Measurements from ENCODE around the gene ABCC5.

ABCC5 gene

GRCh38 chr3:183927059-183927458 is 90.6 kb downstream of the ABCC5 start:
- in situ Hi-C loops (cut with MboI; ENCODE audit: low sequenced_read_pairs) = no loop called here

DNA sequence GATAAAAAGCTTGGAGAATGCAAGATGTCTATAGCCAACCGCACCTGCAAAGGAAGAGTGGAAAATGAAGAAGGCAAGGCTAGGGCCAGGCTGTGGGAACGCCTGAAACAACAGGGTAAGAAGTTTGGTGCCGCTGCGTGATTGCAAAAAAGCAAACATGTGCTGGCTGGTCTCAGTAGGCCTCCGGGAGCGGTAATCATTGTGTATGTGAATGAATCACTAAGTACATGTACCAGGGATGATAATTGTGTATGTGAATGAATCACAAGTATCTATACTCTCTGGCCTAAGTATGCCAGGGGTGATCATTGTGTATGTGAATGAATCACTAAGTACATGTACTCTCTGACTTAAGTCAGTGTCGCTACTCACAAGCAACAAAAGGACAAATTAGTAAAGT is 92.7 kb downstream of the ABCC5 start:
- in situ Hi-C loops (cut with MboI; ENCODE audit: low sequenced_read_pairs) = no loop called here

GRCh38 chr3:183924543-183924942 is 93.1 kb downstream of the ABCC5 start:
- in situ Hi-C loops (cut with MboI; ENCODE audit: low sequenced_read_pairs) = no loop called here

DNA sequence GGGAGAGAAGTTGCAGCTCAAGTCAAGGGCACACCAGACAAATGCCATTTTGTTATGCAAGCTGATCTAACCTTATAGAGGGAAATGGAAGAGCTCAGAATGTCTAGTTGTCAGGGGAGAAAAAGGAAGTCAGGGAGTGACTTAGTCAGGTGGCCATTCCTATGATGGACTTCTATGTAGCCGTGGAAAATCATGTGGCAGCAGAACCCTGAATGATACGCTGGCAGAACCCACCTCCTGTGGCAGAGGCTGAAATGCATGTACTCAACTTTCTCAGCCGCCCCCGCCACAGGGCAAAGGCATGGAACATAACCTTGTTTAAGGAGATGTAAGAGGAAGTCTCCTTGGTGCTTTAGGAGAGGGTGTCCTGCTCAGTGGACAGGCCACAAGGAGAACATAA is 95.3 kb downstream of the ABCC5 start:
- in situ Hi-C loops (cut with MboI; ENCODE audit: low sequenced_read_pairs) = no loop called here

GRCh38 chr3:183921096-183921495 is 96.6 kb downstream of the ABCC5 start:
- in situ Hi-C loops (cut with MboI; ENCODE audit: low sequenced_read_pairs) = no loop called here

DNA sequence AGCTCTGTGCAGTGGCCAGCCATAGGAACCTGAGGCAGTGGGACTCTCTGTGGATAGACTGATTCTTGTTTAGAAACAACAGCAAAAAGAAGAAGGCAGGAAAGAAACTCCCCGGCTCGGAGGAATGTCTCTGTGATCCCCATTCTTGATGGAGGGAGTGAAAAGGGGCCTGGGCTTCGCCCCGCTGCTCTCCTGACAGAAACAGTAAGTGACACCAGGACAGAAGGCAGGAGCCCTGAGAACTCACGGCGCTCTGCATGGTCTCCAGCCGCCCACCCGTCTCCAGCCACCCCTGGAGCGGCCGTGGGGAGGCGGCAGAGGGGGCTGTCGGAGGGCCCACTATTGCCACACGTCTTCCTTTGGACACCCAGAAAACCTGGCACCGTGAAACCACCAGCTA is 97.3 kb downstream of the ABCC5 start:
- in situ Hi-C loops (cut with MboI; ENCODE audit: low sequenced_read_pairs) = no loop called here

GRCh38 chr3:183918178-183918577 is 99.5 kb downstream of the ABCC5 start:
- in situ Hi-C loops (cut with MboI; ENCODE audit: low sequenced_read_pairs) = no loop called here

DNA sequence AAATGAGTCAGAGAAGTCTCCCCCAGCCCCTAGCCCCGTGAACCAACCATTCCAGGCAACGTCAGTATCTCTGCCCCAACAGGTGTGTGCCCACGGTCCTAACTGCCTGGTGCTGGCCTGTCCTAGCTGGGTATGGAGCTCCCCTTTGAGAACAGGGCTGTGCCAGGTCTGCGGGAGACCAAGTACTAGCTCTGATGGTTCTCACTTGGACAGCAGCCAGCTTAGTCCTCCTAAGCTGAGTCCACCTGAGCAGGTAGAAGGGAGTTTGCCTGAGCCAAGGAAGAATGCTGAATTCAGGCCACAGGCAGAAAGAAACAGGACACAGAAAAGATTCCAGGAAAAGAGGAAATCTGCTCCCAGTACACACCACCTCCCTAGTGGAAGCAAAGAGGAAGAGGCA is 99.9 kb downstream of the ABCC5 start:
- in situ Hi-C loops (cut with MboI; ENCODE audit: low sequenced_read_pairs) = no loop called here

GRCh38 chr3:183914856-183915255 is 102.8 kb downstream of the ABCC5 start:
- in situ Hi-C loops (cut with MboI; ENCODE audit: low sequenced_read_pairs) = no loop called here

- in situ Hi-C loops (cut with MboI; ENCODE audit: low sequenced_read_pairs) = no loop called here
Measured at GRCh38 chr3:183913580-183913920, 104.1 kb downstream of the ABCC5 start.

DNA sequence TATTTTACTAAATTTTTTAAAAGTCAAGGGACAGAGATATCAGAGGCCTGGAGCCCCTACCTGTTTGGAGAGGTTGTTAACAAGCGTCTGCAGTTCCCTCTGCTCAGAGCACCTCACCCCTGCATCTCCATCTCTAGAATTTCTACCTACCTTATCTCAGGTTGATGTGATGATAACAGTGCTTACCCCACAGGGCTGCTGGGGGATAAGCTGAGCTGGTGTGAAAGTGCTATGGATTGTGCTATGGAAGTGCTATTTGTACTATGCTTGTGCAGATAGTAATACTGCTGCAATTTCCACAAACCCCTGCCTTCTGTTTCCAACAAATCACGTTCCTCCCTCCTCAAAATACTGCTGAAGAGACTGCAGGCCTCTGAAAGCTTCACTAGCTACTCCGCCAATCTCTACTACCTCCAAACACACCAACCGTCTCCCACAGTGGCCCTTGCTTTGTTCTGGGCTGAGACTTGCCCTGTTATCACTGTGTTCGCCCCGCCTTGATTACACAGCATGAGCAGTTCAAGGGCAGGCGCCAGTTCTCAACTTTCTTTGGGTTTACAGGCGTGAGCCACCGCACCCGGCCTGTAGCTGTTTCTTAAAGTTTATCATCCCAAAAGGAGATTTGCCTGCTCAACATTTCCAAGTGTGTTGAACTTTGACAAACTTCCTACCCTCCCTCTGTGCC is 104.6 kb downstream of the ABCC5 start:
- in situ Hi-C loops (cut with MboI; ENCODE audit: low sequenced_read_pairs) = no loop called here

DNA sequence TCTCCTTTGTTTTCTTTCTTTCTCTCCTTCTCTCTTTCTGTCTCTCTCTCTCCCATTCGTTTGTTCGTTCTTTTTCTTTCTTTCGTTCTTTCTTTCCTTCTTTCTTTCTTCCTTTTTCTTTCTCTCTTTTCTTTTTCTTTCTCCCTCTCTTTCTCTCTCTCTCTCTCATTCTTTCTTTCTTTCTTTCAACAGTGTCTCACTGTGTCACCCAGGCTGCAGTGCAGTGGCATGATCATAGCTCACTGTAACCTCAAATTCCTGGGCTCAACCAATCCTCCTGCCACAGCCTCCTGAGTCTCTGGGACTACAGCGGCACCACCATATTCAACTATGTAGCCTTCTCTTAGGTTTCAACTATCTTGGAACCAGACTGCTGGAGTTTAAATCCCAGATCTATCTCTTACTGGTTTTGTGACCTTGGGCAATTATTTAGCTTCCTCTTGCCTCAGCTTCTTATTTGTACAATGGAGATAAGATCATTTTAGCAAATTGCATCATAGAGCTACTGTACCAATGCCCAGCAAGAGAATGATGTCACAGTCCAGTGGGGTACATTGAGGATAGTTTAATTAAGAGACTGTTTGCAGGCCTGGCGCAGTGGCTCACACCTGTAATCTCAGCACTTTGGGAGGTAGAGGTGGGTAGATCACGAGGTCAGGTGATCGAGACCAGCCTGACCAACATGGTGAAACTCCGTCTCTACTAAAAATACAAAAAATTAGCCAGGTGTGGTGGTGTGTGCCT is 105.7 kb downstream of the ABCC5 start:
- in situ Hi-C loops (cut with MboI; ENCODE audit: low sequenced_read_pairs) = no loop called here

GRCh38 chr3:183911087-183911486 is 106.6 kb downstream of the ABCC5 start:
- in situ Hi-C loops (cut with MboI; ENCODE audit: low sequenced_read_pairs) = no loop called here

DNA sequence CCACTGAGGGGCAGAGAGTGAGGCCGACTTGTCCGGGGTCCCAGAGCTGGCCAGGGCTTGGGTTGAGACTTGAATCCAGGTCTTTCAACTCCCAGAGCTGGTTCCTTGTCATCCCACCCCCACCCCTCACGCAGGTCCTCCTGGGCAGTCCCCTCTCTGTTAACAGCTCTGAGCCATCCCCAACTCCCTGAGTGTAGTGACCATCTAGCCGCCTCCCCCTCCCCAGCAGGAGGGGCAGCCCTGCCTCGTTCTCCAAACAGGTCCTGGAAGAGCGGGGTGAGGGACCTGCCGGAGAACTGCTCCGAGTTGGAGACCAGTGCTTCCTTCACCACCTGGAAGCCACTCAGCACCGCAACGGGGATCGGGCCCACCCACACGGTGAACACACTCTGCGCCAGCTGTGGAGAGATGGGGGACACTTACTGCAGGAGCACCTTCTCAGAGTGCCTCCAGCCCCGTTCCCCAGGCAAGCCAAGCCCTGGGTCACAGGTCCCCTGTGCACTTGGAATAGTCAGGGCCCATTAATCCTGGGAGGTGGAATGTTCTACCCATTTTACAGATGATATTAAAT is 108.6 kb downstream of the ABCC5 start:
- in situ Hi-C loops (cut with MboI; ENCODE audit: low sequenced_read_pairs) = no loop called here

DNA sequence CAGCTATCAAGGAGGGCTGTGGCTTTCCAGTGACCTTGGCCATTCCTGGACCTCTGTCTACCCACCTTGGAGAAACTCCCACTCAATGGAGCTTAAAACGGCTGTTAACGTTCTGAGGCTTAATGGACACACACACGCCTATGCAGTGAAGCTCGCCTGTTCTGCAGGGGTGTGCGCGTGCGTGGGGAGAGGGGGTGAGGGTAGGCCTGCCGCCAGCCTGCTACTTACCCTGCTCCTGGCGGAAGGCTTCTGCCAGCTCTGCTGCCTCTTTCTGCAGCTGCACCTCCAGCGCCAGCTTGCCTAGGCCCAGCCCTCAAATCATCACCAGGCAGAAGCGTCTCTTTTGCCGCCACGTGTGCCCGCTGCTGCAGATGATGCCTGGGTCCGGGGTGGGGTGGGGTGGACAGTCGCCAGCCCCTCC is 109.8 kb downstream of the ABCC5 start:
- in situ Hi-C loops (cut with MboI; ENCODE audit: low sequenced_read_pairs) = no loop called here

DNA sequence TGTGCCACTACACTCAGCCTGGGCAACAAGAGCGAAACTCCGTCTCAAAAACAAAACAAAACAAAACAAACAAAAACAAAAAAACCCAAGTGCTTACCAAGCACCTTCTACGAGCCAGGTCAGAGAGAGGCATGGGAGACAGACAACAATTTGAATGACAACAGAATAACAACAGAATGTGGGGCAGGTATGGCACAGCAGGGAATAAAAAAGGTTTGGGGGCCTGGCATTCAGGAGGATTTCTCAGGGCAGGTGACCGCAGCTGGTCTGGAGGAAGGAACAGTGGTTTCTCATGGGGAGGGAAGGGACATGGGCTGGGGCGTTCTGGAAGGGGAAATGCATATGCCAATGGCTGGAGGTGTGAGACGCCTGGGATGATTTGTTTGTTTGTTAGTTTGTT is 110.5 kb downstream of the ABCC5 start:
- in situ Hi-C loops (cut with MboI; ENCODE audit: low sequenced_read_pairs) = no loop called here

DNA sequence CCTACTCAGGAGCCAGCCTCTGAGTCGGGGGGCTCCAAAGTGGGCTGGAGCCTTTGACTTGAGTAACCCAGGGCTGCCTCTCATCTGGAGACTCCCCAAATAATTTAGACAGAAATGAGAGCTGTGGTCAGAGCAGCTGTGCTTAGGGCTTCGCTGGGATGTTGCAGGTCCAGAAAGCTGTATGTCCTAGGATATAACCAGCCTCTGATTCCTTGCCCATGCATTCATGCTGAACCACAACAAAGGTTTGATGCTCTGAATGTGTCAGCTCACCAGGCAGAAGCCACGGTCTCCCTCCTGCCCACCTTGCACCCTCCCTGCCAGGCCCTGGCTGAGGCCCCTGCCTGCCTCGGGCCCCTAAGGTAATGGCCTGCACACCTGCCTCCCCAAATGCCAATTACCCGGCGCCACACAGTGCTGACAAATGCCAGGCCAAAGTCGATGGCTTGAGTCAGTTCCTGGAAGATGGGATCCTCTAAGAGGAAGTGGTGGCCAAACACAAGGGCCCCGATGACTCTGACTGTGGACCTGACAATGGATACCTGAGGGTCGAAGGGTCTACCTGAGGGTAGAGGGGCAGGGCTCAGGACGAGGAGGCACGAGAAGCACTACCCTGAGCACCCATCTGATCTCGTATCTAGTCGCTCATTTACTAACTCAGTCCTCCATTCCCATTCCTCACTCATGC is 111.3 kb downstream of the ABCC5 start:
- in situ Hi-C loops (cut with MboI; ENCODE audit: low sequenced_read_pairs) = no loop called here

GRCh38 chr3:183904833-183905780 is 112.6 kb downstream of the ABCC5 start:
- in situ Hi-C loops (cut with MboI; ENCODE audit: low sequenced_read_pairs) = no loop called here

GRCh38 chr3:183898028-183898431 is 119.7 kb downstream of the ABCC5 start:
- in situ Hi-C loops (cut with MboI; ENCODE audit: low sequenced_read_pairs) = no loop called here

DNA sequence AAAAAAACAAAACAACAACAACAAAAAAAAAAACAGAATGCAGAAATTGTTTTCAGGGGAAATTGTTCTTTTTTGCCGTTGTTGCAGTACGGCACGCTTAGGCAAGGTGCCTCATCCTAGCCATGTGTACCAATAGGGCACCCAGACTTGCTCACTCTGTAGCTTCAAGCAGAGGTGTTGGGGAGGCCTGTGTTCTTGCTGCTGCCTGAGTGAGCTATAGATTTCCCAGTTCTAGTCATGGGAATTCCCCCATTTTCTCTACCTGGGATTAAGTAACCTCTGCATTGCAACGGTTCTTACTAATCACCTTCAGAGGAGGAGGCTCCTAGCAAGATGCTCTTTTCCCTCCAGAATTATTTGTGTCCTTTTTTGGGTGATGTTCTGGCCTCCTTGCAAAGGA is 120.1 kb downstream of the ABCC5 start:
- in situ Hi-C loops (cut with MboI; ENCODE audit: low sequenced_read_pairs) = no loop called here

DNA sequence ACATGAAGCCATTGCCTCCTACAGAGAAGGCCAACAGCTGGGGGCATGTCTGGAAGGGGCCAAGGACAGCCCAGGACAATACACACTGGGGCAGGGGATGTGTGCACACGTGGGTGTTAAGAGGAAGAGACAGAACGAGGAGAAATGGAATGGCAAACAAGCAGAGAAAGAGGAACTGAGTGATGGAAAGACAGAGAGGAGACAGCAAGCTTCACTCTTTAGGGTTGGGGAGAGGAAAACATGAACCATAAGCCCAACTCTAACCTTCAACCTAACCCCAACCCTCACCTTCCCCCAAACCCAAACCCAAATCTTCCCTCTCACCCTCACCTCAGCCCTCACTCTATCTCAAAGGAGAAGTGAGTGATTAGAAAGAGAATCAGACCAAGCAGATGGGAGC is 121.1 kb downstream of the ABCC5 start:
- in situ Hi-C loops (cut with MboI; ENCODE audit: low sequenced_read_pairs) = no loop called here

All from hTERT RPE-1 (cell line).